ENCODE measurements around the gene KAZN.

KAZN gene

GRCh38 chr1:15154480-15155036 is 556.1 kb downstream of the KAZN start:
- DNase-seq, result no peak

DNA sequence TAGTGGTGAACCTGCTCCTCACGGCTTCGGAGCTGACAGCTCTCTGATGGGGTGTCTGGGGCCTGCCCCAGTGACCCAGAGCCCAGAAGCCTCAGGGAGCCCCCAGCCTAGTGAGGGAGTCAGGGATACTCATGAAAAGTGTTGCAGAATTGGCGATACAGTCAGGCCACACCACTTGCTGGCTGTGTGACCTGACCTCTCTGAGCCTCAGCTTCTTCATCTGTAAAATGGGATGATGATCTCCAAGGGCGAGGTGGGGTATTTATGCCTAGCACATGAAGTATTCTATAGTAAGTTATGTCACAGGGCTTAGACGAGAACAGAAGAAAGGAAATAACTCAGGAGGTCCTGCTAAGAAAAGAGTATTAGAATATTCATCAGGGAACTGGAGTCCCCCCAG is 556.7 kb downstream of the KAZN start:
- DNase-seq, result no peak

DNA sequence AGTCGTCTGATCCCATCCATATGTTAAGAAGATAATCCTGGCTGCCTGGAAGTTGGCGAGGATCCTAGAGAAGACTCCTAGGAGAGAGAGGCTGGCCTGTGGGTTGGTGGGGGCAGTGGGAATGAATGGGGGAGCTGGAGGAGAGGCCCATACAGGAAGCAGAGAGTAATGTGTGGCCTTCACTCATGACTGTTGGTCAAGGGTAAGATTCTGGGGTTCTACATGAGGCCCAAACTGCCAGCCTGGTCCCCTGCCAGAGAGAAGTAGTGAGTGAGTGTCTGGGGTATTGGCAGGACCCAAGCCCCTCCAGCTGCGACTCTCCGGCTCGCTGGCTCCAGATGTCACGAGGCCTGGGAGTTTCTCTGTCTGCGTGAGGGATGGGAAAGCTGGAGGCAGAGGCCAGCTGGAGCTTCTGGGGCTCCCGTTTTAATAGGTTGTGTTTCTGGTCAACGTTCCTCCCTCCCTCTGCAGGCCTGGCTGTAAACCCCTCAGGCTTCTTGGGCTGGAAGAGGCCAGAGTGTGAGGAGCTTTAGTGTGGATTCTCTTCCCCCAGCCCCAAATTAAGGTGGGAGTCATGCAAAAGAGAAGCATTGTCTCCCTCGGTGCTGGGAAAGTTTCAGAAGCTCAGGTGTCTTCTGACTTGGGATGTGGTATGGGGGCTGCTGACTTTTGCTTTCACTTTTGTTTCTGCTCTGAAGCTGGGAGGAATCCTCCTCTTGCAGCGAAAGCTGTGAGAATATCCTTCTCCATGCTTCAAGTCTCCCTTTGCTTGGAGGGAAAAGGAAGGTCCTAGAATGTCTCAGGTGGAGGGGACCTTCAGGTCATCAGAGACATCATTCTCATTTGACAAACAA is 557.6 kb downstream of the KAZN start:
- no peak for DNase-seq

GRCh38 chr1:15156807-15157380 is 558.4 kb downstream of the KAZN start:
- no peak for DNase-seq

DNA sequence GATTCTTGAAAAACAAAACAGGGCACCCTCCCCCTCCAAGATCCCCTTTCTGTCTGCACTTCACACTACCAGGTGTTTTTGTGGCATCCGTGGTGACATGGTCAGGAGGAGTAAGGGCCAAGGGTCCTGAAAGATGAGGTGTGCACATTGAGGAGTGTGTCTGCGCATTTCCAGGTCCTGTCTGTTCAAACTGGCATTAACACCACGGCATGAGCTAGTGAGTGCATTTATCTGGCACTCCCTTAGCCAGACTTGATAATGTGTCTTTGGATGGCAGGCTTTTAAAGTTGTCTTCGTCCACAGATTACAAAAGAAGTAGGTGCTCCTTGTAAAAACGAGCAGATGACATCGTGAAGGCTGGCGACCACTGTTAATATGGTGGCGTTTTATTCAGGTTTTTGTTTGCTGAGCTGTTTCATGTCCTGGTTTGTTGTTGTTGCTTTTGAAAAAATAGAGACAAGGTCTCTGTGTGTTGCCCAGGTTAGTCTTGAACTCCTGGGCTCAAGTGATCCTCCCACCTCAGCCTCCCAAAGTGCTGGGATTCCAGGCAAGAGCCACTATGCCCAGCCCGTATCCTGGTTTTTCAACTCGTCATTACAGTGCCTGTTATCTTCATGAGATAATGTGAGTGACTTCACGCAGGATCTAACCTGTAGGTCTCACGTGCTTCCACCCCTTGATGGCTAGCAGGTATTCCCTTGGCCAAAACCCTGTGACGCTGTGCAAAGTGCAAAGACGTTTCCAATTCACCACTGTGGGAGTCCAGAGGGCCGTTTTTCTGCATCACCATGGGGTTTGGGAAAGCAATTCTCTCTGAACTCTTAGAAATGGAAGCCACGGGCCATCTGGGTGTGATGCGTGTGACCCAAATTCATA is 559.3 kb downstream of the KAZN start:
- DNase-seq, result no peak

DNA sequence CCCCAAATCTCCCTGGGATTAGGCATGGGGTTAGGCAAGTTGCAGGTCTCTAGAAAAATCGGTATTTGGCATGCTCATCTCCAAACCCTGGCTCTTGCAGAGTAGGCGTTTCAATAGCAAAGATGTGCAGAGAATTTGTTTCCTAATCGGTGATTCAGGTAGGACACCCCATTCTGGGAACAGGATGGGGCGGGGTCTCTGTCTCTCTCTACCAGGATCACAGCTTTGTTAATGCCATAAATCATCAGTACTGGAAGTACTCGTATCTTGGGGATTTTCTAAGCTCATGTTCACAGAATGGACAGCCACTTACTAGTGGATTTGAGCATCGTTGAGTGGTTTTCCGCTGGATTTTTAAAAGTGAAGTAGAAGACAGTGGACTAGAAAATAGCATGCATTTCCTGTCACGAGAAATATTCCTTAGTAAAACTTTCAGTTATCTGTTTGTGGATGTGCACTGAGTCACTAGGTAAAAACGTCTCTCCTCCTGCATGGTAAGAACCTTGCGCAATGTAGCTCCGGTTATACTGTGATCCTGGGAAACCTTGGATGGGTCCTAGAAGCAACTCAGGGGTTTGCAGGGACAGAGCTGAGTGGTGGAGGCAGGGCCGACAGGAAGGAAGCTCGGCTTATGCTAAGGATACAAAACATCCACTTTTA is 560.2 kb downstream of the KAZN start:
- no peak for DNase-seq

DNA sequence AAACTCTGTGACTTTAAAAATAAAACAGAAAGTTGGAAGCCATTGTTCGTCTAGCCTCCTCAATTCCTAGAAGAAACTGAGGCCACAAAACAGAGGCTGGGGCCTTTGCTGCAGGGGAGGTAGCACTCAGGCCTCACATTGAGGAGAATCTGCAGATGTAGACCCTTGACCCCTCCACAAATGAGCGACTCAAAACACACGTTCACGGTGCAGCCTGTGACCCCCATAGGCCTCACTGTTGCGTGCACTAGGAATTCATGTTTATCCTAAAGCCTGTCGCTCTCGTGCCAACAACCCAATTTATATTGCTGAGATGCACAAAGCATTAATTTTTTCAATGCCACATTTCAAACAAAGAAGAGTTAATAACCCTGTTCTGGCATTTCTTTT is 560.7 kb downstream of the KAZN start:
- no peak for DNase-seq

DNA sequence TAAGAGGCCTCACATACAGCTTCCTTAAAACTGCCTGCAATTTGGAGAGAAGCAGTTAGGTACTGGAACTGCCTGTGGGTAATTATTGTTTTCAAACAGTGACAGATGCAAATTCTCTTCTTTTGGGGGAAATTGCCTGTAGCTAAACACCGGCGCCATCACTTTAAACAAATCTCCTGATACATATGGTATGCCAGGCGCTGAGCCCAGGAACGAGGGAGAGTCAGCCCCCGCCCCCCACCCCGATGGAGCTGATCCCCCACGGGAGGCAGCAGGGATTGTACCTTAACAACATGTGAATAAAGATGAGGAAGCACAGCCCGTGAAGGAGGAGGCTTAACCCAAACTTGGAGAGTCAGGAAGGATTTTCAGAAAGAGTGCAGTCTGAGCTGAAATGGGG is 562.1 kb downstream of the KAZN start:
- DNase-seq, result no peak

DNA sequence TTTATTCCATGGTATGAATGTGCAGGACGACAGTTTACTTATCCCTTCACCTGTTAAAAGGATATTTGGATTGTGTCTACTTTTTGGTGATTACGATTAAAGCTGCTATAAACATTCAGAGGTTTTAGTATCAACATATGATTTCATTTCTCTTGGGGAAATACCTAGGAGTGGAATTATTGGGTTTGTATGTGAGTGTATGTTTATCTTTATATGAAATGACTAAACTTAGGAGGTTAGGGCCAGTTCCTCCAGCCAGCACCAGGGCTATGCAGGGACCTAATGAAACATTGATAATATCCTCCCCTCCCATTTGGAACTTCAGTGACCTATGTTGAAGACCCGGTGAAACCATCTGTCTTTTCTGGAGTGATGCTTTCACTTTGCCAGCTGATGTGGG is 568.9 kb downstream of the KAZN start:
- DNase-seq, result no peak

All from CD4-positive, alpha-beta T cell treated with Interleukin-6 for 4 hours (primary cell).